Measurements from ENCODE around the gene CSNK1G2.

Gene CSNK1G2

DNA sequence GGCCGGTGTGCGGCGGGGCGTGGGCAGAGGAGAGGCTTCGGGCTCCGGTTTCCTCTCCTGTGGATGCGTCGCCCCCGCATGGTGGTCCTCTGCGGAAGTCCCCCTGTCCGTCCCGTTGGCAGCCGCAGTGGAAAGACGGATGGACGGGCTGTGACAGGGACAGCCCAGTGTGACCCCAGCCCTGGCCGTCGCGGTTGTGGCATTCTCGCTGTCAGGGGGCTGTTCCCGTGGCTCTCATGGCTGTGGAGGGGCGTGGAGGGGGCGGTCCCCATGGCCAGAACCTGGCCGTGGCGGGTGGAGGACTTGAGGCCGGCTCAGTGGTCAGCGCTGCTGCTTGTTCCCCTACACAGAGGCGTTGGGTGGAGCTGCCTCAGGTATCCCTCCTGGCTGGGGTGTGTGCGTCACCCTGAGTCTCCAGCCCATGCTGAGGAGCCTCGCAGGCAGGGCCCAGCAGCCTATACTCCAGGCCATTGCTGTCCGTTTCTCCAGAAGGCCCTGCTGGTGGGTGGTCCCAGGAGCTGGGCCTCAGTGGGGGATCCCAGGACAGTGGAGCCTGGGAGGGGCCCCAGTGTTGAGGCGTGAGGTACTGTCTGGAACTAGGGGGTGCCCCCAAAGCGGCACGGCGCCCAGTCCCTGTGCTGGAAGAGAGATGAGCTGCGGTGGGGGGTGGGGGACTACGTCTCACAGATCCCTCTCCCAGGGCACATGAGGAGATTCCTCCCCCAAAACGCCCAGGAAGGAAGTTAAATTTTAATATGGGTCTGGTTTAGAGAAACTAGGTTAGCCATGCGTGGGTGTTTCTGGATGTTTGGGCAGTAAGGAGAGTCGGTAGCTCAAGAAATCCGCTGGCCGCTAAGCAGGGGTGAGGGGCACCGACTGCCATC is 20.3 kb downstream of the CSNK1G2 start:
- DNase-seq (ENCODE audit: extremely low spot score, insufficient read length, low read depth) (no peak), FAIRE-seq (no peak)

DNA sequence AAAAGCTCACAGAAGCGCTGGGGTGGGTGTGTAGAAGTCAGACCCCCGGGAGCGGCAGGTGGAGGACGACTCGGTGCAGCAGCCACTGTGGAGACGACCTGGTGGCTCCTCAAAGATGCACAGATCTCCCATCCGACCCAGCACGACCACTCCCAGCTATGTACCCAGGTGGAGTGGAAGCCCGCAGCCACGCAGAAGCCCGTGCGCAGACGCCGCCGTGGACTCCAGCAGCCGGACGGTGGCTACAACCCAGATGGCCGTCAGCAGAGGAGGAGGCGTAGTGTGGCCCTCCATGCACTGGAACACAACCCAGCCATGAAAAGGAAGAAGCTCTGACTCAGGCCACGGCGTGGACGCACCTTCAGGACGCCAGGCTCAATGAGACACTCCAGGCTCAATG is 21.7 kb downstream of the CSNK1G2 start:
- FAIRE-seq (no peak), DNase-seq (ENCODE audit: extremely low spot score, insufficient read length, low read depth) (no peak)

GRCh38 chr19:1967087-1967608 is 26.2 kb downstream of the CSNK1G2 start:
- DNase-seq (ENCODE audit: extremely low spot score, insufficient read length, low read depth) (no peak), FAIRE-seq (no peak)

DNA sequence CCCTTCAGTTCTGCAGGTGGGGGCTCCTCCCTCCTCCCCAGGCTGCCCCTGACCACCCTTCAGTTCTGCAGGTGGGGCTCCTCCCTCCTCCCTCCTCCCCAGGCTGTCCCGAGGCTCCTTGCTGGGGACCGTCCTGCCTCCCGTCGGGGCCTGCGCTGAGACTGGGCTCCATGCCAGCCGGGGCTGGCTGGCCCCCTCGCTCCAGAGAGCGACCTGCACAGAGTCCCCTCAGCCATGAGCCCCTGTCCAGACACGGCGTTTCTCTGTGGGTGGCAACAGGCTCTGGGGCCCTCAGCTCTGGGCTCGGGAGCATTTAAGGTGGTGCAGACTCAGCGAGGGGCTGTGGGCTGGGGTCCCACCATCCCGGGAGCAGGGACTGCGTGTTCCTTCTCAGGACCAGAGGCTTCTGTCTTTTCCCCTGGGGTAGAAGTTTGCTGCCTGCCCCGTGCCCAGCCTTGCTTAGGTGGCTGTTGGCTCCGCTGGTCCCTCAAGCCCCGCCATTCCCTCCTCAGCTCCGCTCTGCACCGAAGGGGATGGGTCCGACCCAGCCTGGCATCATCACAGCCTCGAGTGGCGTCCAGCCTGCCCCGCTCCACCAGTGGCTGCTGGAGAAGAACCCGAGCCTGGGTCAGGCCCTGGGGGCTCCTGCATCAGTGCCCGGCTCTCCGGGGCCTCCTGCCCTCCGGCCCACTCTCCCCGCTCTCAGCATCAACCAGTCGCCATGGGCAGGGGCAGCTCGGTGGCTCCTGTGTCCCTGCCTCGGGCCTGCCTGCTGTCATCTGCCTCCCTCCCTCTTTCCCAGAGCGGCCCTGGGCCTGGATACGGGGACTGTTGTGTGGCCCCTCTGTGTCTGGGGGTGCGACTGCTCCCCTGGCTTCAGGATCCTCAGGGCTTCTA is 27.6 kb downstream of the CSNK1G2 start:
- DNase-seq (ENCODE audit: extremely low spot score, insufficient read length, low read depth) (no peak), FAIRE-seq (no peak)

DNA sequence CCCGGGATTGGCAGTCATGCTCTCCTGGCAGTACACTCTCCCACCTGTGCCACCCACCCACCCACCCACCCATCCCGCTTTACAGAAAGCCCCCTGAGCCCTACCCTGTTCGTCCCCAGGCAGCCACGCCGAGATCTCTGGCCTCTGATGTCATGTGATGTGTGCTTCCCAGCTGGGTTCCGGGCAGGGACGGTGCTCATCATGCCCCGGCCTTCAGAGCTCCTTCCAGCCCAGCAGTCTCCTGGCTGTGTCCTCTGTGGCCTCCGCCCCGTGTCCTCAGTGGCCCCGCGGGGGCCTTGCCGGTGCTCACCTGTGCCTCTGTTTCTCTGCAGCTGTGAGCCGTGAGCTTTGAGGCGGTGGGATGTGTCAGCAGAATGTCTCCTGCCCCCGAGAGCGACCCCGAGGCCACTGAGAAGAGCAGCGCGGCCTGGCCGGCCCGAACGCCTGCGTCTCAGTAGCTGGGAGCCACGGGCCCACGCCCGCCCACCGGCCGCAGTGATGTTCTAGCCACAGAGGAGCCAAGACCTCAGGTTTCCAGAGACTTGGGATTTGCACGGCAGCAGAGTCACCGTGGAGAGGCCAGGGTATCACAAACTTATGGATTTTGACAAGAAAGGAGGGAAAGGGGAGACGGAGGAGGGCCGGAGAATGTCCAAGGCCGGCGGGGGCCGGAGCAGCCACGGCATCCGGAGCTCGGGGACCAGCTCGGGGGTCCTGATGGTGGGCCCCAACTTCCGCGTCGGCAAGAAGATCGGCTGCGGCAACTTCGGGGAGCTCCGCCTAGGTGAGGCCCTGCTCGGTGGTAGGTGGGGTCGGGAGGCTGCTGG is 28.4 kb downstream of the CSNK1G2 start:
- no peak for FAIRE-seq

DNA sequence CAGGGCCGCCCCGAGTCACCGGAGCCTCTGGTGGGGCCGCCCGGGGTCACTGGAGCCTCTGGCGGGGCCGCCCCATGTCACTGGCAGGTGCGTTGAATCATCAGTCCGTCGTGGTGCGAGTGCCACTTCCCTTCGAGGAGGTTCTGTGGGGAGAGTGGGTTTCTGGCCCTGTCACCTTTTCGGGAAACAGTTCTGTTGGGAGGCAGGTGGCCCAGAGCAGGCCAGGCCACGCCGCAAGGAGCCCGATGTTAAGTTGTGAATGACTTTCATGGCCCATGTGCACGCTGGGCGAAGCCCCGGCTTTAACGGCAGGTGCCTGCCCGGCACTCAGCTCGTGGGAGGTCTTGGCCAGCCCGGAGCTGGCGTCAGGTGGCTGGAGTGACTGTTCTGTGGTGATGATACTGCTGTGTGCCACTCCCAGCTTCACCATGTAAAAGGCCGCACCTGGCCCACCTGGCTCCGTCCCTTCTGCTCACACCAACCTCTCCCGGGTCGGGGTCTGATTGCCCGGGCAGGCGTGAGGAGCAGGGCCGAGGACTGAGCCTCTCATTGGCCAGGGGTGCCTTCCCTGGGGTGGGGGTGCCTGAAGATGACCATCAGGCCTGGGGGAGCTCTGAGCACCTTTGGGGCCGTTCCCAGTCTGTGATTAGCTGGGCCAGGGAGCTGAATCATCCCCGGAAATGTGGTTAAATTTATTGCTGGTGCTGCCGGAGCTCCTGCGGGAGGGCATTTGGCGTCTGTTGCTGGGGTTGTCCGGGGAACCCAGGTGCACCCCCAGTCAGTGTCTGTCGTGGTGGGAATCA is 29.2 kb downstream of the CSNK1G2 start:
- FAIRE-seq, result no peak

More for the DNA sequence above, 28.4 kb downstream of the CSNK1G2 start:
- DNase-seq (ENCODE audit: extremely low spot score, insufficient read length, low read depth), result no peak

DNA sequence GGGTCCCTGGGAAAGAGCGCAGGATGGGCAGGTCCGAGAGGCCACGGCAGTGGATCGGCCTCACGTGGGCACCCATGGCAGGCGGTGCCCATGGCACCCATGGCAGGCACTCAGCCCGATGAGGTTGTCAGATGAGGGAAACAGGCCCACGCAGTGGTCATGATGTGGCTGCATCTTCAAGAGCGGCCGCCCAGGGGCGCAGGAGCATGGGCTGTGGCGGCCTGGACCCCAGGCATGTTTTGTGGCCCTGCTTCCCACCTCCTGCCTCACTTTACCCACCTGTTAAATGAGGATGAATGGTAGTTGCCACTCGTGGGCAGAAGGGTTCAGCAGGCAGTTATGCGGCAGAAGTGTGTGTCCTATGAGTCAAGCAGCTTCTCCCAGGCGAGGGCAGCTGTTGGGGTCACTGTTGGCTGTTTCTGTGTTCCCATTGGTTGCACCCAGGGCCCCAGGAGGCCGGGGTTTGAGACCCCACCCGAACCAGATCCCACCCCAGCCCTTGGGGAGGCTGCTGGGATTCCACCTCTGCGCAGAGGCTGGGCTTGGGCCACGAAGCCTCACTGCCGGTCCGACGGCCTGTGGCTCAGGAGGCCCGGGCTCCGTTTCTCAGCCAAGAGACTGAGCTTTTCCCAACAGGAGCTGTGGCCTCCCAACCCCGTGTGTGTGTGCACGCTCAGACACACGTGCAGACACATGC is 30.0 kb downstream of the CSNK1G2 start:
- no peak for DNase-seq (ENCODE audit: extremely low spot score, insufficient read length, low read depth)
- no peak for FAIRE-seq

More for the DNA sequence above, 29.2 kb downstream of the CSNK1G2 start:
- no peak for DNase-seq (ENCODE audit: extremely low spot score, insufficient read length, low read depth)

GRCh38 chr19:1974381-1975161 is 33.6 kb downstream of the CSNK1G2 start:
- DNase-seq (ENCODE audit: extremely low spot score, insufficient read length, low read depth), result no peak
- no peak for FAIRE-seq

DNA sequence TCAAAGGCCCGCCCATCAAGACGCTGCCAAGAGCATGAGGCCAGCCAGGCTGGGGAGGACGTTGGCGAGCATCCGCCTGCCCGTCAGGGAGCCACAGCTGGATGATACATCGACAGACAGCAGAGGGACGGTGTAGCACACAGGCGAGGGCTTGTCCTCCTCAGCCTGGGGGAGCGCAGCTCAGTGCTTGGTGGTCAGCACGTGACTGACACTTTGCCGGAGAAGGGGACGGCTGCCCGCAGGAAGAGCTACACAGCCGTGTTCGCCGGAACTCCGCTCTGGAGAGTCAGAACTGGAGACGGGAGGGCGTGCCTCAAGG is 34.1 kb downstream of the CSNK1G2 start:
- DNase-seq (ENCODE audit: extremely low spot score, insufficient read length, low read depth), result no peak
- FAIRE-seq, result no peak

GRCh38 chr19:1977120-1977519 is 36.1 kb downstream of the CSNK1G2 start:
- FAIRE-seq (no peak), DNase-seq (ENCODE audit: extremely low spot score, insufficient read length, low read depth) (no peak)

GRCh38 chr19:1978346-1978894 is 37.4 kb downstream of the CSNK1G2 start:
- DNase-seq (ENCODE audit: extremely low spot score, insufficient read length, low read depth) (no peak), FAIRE-seq (no peak)

DNA sequence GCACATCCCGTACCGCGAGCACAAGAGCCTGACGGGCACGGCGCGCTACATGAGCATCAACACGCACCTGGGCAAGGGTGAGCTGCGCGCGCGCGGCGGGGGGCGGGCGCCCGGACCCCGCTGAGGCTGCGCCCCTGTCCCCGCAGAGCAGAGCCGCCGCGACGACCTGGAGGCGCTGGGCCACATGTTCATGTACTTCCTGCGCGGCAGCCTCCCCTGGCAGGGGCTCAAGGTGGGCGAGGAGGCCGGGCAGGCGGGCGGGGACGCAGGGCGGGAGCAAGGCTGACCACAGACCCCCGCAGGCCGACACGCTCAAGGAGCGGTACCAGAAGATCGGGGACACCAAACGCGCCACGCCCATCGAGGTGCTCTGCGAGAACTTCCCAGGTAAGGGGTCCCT is 38.0 kb downstream of the CSNK1G2 start:
- FAIRE-seq (no peak), DNase-seq (ENCODE audit: extremely low spot score, insufficient read length, low read depth) (no peak)

- no peak for DNase-seq (ENCODE audit: extremely low spot score, insufficient read length, low read depth)
- no peak for FAIRE-seq
Observed at GRCh38 chr19:1979642-1980041, 38.7 kb downstream of the CSNK1G2 start.

- FAIRE-seq (no peak), DNase-seq (ENCODE audit: extremely low spot score, insufficient read length, low read depth) (no peak)
Observed at GRCh38 chr19:1980091-1980808, 39.3 kb downstream of the CSNK1G2 start.

DNA sequence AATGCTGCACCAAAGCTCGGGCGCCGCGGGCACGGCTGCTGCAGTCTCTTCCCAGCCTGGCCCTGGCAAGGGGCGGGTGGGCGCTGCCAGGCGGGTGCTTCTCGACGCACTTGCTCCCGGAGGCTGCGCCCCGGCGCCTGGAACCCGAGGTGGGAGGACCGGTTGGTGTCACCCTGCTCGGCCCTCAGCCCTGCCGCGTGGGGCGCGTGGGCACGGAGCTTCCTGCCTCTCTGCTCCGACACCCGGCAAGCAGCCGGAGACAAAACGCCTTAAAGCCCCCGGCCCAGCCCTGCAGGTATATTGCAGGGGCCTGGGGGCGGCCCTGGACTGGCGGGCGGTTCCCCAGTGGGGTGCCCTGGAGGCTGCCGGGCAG is 39.8 kb downstream of the CSNK1G2 start:
- DNase-seq (ENCODE audit: extremely low spot score, insufficient read length, low read depth), result no peak
- FAIRE-seq, result no peak

DNA sequence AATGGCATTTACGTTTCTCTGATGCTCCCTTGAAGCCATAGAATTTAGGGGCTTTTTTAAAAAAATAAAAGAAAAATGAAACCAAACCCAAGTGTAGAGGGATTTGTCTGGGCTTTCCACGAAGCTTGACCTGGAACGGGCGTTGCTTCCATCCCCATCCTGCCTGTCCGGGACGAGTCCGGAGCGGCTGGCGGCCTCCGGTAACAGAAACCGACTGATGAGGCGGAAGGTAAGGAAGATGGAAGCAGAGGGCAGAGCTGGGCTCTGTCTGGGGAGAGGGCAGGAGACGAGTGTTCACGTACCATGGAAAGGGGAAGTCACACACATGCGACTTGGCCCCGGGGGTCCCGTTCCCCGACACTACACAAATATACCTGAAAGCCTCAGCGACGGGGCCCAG is 40.3 kb downstream of the CSNK1G2 start:
- FAIRE-seq (no peak), DNase-seq (ENCODE audit: extremely low spot score, insufficient read length, low read depth) (no peak)

DNA sequence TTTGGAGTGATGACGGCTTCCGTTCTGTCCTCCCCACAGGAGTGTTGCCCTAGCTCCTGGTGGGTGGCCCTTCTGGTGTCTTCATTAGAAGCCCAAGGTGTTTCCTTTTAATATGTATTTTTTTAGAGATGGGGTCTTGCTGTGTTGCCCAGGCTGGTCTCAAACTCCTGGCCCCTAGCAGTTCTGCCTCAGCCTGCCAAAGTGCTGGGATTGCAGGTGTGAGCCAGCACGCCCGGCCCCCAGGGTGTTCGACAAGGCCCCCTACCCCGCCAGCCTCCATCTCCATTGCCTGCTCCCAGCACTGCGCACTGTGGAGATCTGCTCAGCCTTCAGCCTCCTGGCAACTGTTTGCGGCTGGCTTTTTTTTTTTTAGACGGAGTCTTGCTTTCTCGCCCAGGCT is 43.4 kb downstream of the CSNK1G2 start:
- DNase-seq (ENCODE audit: extremely low spot score, insufficient read length, low read depth), result no peak
- no peak for FAIRE-seq

All from GM18507 (cell line).